GM23338 (cell line): ENCODE results near the gene LARP1B. TPM values are rescaled to one million over a fixed set of nuclear protein-coding genes. Genes with fewer than 3 reads are reported as not detected.

Experiments used
- ATAC-seq: fragments of 200-7000 bp; cut with Tn5 transposase; 3 replicates; pipeline ENCODE4 v1.9.1; 2020
- DNase-seq: peaks from one replicate; pipeline ENCODE4 v3.0.0-alpha.2; 2015; ENCODE audit warnings: low spot score
- H2AFZ ChIP-seq: fragments of 200-600 bp; sonication (generic); 2 replicates; pipeline ENCODE4 v1.8.0; 2016; ENCODE audit warnings: antibody characterized with exemption, mild to moderate bottlenecking, moderate library complexity
- H3F3A ChIP-seq: fragments of 200-600 bp; sonication (generic); replicated peaks from 2 replicates; pipeline ENCODE4 v1.8.0; 2017; ENCODE audit warnings: antibody characterized with exemption, mixed run types, low read depth
- H3K27ac ChIP-seq: fragments of 200-600 bp; sonication (generic); 2 replicates; pipeline ENCODE4 v1.6.1; 2016; ENCODE audit warnings: low read depth
- H3K27me3 ChIP-seq: fragments of 200-600 bp; sonication (generic); 2 replicates; pipeline ENCODE4 v1.8.0; 2016; ENCODE audit warnings: mild to moderate bottlenecking, mixed run types, moderate library complexity; ENCODE audit not compliant: insufficient read depth
- H3K36me3 ChIP-seq: fragments of 200-600 bp; sonication (generic); 2 replicates; pipeline ENCODE4 v1.8.0; 2016; ENCODE audit warnings: mild to moderate bottlenecking; ENCODE audit not compliant: insufficient read depth
- H3K4me1 ChIP-seq: fragments of 200-600 bp; sonication (generic); 2 replicates; pipeline ENCODE4 v1.8.0; 2016; ENCODE audit warnings: mild to moderate bottlenecking, moderate library complexity; ENCODE audit not compliant: insufficient read depth
- H3K4me2 ChIP-seq: fragments of 200-600 bp; sonication (generic); 2 replicates; pipeline ENCODE4 v1.7.1; 2017; ENCODE audit warnings: mixed run types
- H3K4me3 ChIP-seq: fragments of 200-600 bp; sonication (generic); 2 replicates; pipeline ENCODE4 v1.6.1; 2016; ENCODE audit warnings: mixed run types
- H3K79me2 ChIP-seq: fragments of 200-600 bp; sonication (generic); replicated peaks from 2 replicates; pipeline ENCODE4 v1.8.0; 2017; ENCODE audit warnings: mild to moderate bottlenecking; ENCODE audit not compliant: insufficient read depth
- H3K9me2 ChIP-seq: fragments of 200-600 bp; sonication (generic); 2 replicates; pipeline ENCODE4 v1.8.0; 2017; ENCODE audit not compliant: insufficient read depth
- H4K20me1 ChIP-seq: fragments of 200-600 bp; sonication (generic); replicated peaks from 2 replicates; pipeline ENCODE4 v1.8.0; 2017; ENCODE audit warnings: mild to moderate bottlenecking; ENCODE audit not compliant: insufficient read depth
- H3K27ac Mint-ChIP-seq: 2 replicates; pipeline ENCODE4 v1.8.0; 2020; ENCODE audit warnings: inconsistent platforms, mild to moderate bottlenecking, moderate library complexity, mixed read lengths
- H3K27me3 Mint-ChIP-seq: 3 replicates; pipeline ENCODE4 v1.8.0; 2022; ENCODE audit warnings: low read depth, mild to moderate bottlenecking, moderate library complexity, mixed read lengths, inconsistent platforms; ENCODE audit not compliant: insufficient read depth, poor library complexity
- H3K36me3 Mint-ChIP-seq: 3 replicates; pipeline ENCODE4 v1.8.0; 2021; ENCODE audit warnings: low read depth, mild to moderate bottlenecking, inconsistent platforms, moderate library complexity, mixed read lengths
- H3K4me1 Mint-ChIP-seq: 3 replicates; pipeline ENCODE4 v1.8.0; 2020; ENCODE audit warnings: mild to moderate bottlenecking, inconsistent platforms, mixed read lengths
- H3K4me3 Mint-ChIP-seq: 3 replicates; pipeline ENCODE4 v1.8.0; 2021; ENCODE audit warnings: moderate library complexity, mild to moderate bottlenecking, inconsistent platforms, mixed read lengths
- H3K9me3 Mint-ChIP-seq: 3 replicates; pipeline ENCODE4 v1.8.0; 2020; ENCODE audit warnings: moderate library complexity, mild to moderate bottlenecking, inconsistent platforms, mixed read lengths
- EZH2 ChIP-seq: fragments of 200-600 bp; sonication (generic); IDR thresholded peaks from one replicate; pipeline ENCODE4 v1.8.0; 2017; ENCODE audit warnings: antibody characterized with exemption, mild to moderate bottlenecking, low read depth; ENCODE audit not compliant: unreplicated experiment
- EZH2phosphoT487 ChIP-seq: fragments of 200-600 bp; sonication (generic); IDR thresholded peaks from one replicate; pipeline ENCODE4 v1.8.1; 2018; ENCODE audit warnings: antibody characterized with exemption; ENCODE audit not compliant: unreplicated experiment
- NANOG ChIP-seq: IDR thresholded peaks from 2 replicates; pipeline ENCODE4 v1.6.1; 2016; ENCODE audit warnings: antibody characterized with exemption, borderline replicate concordance
- polyA plus RNA-seq: library from polyadenylated mRNA; unstranded; fragments of >200 nt; fragmentation: Nextera tagmentation; extraction: Ambion mirVana; gene quantifications from 2 replicates; pipeline ENCODE4 v1.2.1, GENCODE V29; 2016
- total RNA-seq: library from RNA; depleted of rRNA; stranded (reverse); fragments of >200 nt; shearing (Covaris generic); gene quantifications from 2 replicates; pipeline ENCODE4 v1.2.3, GENCODE V29; 2014
- TF ChIP-seq, protein P1 (sequence below): fragments of 250-450 bp; sonication (Bioruptor Pico); IDR thresholded peaks from 2 replicates; pipeline ENCODE4 v1.5.0; 2020; ENCODE audit warnings: mild to moderate bottlenecking, moderate library complexity
- TF ChIP-seq, protein P2 (sequence below), 2 experiments: fragments of 200-600 bp in 1 of 2; sonication (generic) in 1 of 2; conservative IDR thresholded peaks; 2 replicates each; pipeline versions ENCODE4 v1.5.1 to v1.6.1; 2016 to 2017; ENCODE audit warnings: antibody characterized with exemption in 2 of 2, low read depth in 2 of 2, mild to moderate bottlenecking in 2 of 2, moderate library complexity in 1 of 2

LARP1B gene
- total and polyA plus RNA-seq, 2 experiments from 2014 or later = 42.5 to 45.4 TPM

DNA sequence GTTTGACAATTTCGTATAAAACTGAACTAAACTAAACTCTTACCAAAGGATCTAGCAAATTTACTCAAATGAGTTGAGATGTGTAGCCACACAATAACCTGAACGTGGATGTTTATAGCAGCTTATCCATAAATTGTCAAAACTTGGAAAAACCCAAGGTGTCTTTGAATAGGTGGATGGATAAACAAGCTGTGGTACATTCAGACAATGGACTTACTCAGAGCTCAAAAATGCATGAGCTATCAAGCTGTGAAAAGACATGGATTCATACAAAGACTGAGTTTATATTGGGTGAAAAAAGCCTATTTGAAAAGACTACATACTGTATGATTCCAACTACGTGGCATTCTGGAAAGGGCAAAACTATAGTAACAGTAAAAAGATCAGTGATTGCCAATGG lies 69.5 kb downstream of the LARP1B start:
- Histone ChIP-seq H4K20me1 (no peaks in the 10 kb centered on the region), H3K27ac (no peak overlapping the region), H3K4me1 (no peaks in the 10 kb centered on the region), H3K36me3 (no peaks in the 10 kb centered on the region; the same call in 1 of the 2 replicates), H3K9me2 (no peaks in the 10 kb centered on the region), H3F3A (no peaks in the 10 kb centered on the region), H3K4me2 (no peak overlapping the region), H3K79me2 (no peaks in the 10 kb centered on the region), H3K4me3 (no peak overlapping the region), H2AFZ (no peak overlapping the region), H3K27me3 (no peaks in the 10 kb centered on the region)
- ATAC-seq = no peak
- H3K27ac Mint-ChIP-seq = no peak overlapping the region
- peaks cover 8% of the 10 kb centered on the region; the same call in 2 of the 3 replicates for H3K9me3 Mint-ChIP-seq
- H3K4me1 Mint-ChIP-seq = no peaks in the 10 kb centered on the region
- no peak for DNase-seq
- H3K27me3 Mint-ChIP-seq = peaks cover 3% of the 10 kb centered on the region
- peaks cover 55% of the 10 kb centered on the region for H3K36me3 Mint-ChIP-seq
- no peak for TF ChIP-seq EZH2
- TF ChIP-seq, protein P1, sequence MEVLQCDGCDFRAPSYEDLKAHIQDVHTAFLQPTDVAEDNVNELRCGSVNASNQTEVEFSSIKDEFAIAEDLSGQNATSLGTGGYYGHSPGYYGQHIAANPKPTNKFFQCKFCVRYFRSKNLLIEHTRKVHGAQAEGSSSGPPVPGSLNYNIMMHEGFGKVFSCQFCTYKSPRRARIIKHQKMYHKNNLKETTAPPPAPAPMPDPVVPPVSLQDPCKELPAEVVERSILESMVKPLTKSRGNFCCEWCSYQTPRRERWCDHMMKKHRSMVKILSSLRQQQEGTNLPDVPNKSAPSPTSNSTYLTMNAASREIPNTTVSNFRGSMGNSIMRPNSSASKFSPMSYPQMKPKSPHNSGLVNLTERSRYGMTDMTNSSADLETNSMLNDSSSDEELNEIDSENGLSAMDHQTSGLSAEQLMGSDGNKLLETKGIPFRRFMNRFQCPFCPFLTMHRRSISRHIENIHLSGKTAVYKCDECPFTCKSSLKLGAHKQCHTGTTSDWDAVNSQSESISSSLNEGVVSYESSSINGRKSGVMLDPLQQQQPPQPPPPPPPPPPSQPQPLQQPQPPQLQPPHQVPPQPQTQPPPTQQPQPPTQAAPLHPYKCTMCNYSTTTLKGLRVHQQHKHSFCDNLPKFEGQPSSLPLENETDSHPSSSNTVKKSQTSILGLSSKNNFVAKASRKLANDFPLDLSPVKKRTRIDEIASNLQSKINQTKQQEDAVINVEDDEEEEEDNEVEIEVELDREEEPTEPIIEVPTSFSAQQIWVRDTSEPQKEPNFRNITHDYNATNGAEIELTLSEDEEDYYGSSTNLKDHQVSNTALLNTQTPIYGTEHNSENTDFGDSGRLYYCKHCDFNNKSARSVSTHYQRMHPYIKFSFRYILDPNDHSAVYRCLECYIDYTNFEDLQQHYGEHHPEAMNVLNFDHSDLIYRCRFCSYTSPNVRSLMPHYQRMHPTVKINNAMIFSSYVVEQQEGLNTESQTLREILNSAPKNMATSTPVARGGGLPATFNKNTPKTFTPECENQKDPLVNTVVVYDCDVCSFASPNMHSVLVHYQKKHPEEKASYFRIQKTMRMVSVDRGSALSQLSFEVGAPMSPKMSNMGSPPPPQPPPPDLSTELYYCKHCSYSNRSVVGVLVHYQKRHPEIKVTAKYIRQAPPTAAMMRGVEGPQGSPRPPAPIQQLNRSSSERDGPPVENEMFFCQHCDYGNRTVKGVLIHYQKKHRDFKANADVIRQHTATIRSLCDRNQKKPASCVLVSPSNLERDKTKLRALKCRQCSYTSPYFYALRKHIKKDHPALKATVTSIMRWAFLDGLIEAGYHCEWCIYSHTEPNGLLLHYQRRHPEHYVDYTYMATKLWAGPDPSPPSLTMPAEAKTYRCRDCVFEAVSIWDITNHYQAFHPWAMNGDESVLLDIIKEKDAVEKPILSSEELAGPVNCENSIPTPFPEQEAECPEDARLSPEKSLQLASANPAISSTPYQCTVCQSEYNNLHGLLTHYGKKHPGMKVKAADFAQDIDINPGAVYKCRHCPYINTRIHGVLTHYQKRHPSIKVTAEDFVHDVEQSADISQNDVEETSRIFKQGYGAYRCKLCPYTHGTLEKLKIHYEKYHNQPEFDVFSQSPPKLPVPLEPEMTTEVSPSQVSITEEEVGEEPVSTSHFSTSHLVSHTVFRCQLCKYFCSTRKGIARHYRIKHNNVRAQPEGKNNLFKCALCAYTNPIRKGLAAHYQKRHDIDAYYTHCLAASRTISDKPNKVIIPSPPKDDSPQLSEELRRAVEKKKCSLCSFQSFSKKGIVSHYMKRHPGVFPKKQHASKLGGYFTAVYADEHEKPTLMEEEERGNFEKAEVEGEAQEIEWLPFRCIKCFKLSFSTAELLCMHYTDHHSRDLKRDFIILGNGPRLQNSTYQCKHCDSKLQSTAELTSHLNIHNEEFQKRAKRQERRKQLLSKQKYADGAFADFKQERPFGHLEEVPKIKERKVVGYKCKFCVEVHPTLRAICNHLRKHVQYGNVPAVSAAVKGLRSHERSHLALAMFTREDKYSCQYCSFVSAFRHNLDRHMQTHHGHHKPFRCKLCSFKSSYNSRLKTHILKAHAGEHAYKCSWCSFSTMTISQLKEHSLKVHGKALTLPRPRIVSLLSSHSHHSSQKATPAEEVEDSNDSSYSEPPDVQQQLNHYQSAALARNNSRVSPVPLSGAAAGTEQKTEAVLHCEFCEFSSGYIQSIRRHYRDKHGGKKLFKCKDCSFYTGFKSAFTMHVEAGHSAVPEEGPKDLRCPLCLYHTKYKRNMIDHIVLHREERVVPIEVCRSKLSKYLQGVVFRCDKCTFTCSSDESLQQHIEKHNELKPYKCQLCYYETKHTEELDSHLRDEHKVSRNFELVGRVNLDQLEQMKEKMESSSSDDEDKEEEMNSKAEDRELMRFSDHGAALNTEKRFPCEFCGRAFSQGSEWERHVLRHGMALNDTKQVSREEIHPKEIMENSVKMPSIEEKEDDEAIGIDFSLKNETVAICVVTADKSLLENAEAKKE (CRISPR knock-in tag) = no peak
- H3K4me3 Mint-ChIP-seq = no peak overlapping the region

DNA sequence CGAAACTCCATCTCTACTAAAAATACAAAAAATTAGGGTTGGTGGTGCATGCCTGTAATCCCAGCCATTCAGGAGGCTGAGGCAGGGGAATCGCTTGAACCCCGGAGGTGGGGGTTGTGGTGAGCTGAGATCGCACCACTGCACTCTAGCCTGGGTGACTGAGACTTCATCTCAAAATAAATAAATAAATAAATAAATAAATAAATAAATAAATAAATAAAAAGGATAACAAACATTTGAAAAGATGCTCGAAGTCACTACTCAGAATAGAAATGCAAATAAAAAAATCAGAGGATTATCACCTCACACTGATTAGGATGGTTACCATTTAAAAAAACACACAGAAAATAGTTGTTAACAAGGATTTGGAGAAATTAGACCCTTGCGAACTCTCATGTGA lies 73.8 kb downstream of the LARP1B start:
- H3F3A ChIP-seq = no peaks in the 10 kb centered on the region
- H3K36me3 ChIP-seq = no peaks in the 10 kb centered on the region
- no peaks in the 10 kb centered on the region for H3K9me2 ChIP-seq
- DNase-seq = no peak
- Mint-ChIP-seq H3K27ac (no peak overlapping the region), H3K9me3 (peaks cover 8% of the 10 kb centered on the region; the same call in 2 of the 3 replicates), H3K36me3 (peaks cover 40% of the 10 kb centered on the region), H3K27me3 (no peaks in the 10 kb centered on the region), H3K4me1 (no peaks in the 10 kb centered on the region), H3K4me3 (no peak overlapping the region)
- no peaks in the 10 kb centered on the region for H4K20me1 ChIP-seq
- no peaks in the 10 kb centered on the region for H3K27me3 ChIP-seq
- H2AFZ ChIP-seq = no peak overlapping the region
- H3K4me3 ChIP-seq = no peak overlapping the region
- no peaks in the 10 kb centered on the region for H3K79me2 ChIP-seq
- H3K4me1 ChIP-seq = no peaks in the 10 kb centered on the region
- H3K4me2 ChIP-seq = no peak overlapping the region
- ATAC-seq = no peak
- no peak overlapping the region for H3K27ac ChIP-seq
- TF ChIP-seq EZH2 (no peak), EZH2phosphoT487 (no peak), NANOG (no peak)
- TF ChIP-seq, protein P2, sequence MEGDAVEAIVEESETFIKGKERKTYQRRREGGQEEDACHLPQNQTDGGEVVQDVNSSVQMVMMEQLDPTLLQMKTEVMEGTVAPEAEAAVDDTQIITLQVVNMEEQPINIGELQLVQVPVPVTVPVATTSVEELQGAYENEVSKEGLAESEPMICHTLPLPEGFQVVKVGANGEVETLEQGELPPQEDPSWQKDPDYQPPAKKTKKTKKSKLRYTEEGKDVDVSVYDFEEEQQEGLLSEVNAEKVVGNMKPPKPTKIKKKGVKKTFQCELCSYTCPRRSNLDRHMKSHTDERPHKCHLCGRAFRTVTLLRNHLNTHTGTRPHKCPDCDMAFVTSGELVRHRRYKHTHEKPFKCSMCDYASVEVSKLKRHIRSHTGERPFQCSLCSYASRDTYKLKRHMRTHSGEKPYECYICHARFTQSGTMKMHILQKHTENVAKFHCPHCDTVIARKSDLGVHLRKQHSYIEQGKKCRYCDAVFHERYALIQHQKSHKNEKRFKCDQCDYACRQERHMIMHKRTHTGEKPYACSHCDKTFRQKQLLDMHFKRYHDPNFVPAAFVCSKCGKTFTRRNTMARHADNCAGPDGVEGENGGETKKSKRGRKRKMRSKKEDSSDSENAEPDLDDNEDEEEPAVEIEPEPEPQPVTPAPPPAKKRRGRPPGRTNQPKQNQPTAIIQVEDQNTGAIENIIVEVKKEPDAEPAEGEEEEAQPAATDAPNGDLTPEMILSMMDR (conservative IDR thresholded peaks at IDR 0.05; ENCODE audit: low read depth in 2 of 2) = no peak
